HS-27A (cell line): Measurements from ENCODE around the gene SCARB1.

Experiments
- DNase-seq: peaks from one replicate; pipeline ENCODE4 v3.0.0-alpha.2; 2012; ENCODE audit warnings: low read depth, missing footprints

SCARB1 gene

GRCh38 chr12:124796303-124796960 lies 67.2 kb downstream of the SCARB1 start:
- DNase-seq, result no peak

GRCh38 chr12:124795081-124795948 lies 68.3 kb downstream of the SCARB1 start:
- no peak for DNase-seq

GRCh38 chr12:124792961-124793441 lies 70.7 kb downstream of the SCARB1 start:
- DNase-seq, result no peak

GRCh38 chr12:124792156-124792555 lies 71.5 kb downstream of the SCARB1 start:
- no peak for DNase-seq

- DNase-seq, result no peak
Measured at GRCh38 chr12:124790650-124791400, 72.8 kb downstream of the SCARB1 start.

- DNase-seq, result no peak
Measured at GRCh38 chr12:124788936-124789555, 74.6 kb downstream of the SCARB1 start.

GRCh38 chr12:124786061-124786964 lies 77.4 kb downstream of the SCARB1 start:
- DNase-seq, result no peak

GRCh38 chr12:124784871-124785572 lies 78.6 kb downstream of the SCARB1 start:
- no peak for DNase-seq

- DNase-seq, result no peak
Measured at GRCh38 chr12:124783087-124783486, 80.6 kb downstream of the SCARB1 start.

- no peak for DNase-seq
Measured at GRCh38 chr12:124782132-124782531, 81.5 kb downstream of the SCARB1 start.

GRCh38 chr12:124780752-124781685 lies 82.6 kb downstream of the SCARB1 start:
- no peak for DNase-seq

- DNase-seq, result no peak
Measured at GRCh38 chr12:124780336-124780735, 83.3 kb downstream of the SCARB1 start.

GRCh38 chr12:124779161-124780141 lies 84.2 kb downstream of the SCARB1 start:
- DNase-seq, result no peak

- no peak for DNase-seq
Measured at GRCh38 chr12:124778411-124778810, 85.3 kb downstream of the SCARB1 start.

- no peak for DNase-seq
Measured at GRCh38 chr12:124777399-124778372, 86.0 kb downstream of the SCARB1 start.

GRCh38 chr12:124776125-124776513 lies 87.5 kb downstream of the SCARB1 start:
- no peak for DNase-seq
